GM20000 (cell line): Measurements from ENCODE around the gene RBM8A.

Source experiments
- DNase-seq: peaks from one replicate; pipeline ENCODE4 v3.0.0; 2012; ENCODE audit warnings: low spot score
- CTCF ChIP-seq: IDR thresholded peaks from 2 replicates; pipeline ENCODE4 v1.5.1; 2012; ENCODE audit warnings: mild to moderate bottlenecking, control low read depth; ENCODE audit errors: extremely low read depth, missing control alignments

RBM8A gene

GRCh38 chr1:145912128-145912641, 15.1 kb downstream of the RBM8A start:
- no peak for DNase-seq

GRCh38 chr1:145908653-145909052, 18.6 kb downstream of the RBM8A start:
- no peak for DNase-seq

More at GRCh38 chr1:145912128-145912641, 15.1 kb downstream of the RBM8A start:
- no peak for TF ChIP-seq CTCF

GRCh38 chr1:145906954-145907753, 20.1 kb downstream of the RBM8A start:
- no peak for DNase-seq
- no peak for TF ChIP-seq CTCF

More at GRCh38 chr1:145908653-145909052, 18.6 kb downstream of the RBM8A start:
- TF ChIP-seq CTCF = no peak

- TF ChIP-seq CTCF = no peak
- no peak for DNase-seq
Measured at GRCh38 chr1:145901312-145902021, 25.8 kb downstream of the RBM8A start.

GRCh38 chr1:145898756-145899155, 28.5 kb downstream of the RBM8A start:
- no peak for TF ChIP-seq CTCF
- DNase-seq = no peak

GRCh38 chr1:145897969-145898368, 29.3 kb downstream of the RBM8A start:
- DNase-seq = no peak
- no peak for TF ChIP-seq CTCF

- DNase-seq = no peak
- no peak for TF ChIP-seq CTCF
Measured at GRCh38 chr1:145895471-145895870, 31.8 kb downstream of the RBM8A start.
